ENCODE data around the gene ASB4.

DNA sequence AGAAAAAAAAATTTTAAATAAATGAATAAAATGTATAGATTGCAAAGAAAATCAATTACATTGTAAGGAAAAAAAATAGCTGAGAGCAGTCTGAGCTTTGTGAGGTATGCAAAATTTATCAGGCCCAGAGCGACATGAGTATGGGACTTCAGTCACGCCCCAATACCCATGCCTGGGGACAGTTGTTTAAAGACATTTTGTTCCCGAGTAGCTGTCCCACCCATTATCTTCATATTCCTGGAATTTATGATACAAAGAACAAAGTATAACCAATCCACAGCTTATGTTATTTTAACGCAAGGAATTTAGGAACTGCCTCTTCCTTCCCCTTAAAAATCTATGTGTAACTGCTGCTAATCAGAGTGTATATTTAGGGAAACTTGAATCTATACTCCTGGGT is 49.3 kb upstream of the ASB4 start:
- TF ChIP-seq EZH2 (IDR thresholded peaks at IDR 0.05) = no peak
- TF ChIP-seq POLR2AphosphoS5 (IDR thresholded peaks at IDR 0.05; ENCODE audit: borderline replicate concordance, low read depth, low read length) = no peak
- TF ChIP-seq FOXP2 (optimal IDR thresholded peaks at IDR 0.05; ENCODE audit: control extremely low read depth, extremely low read length, insufficient read depth) = no peak

All from SK-N-MC (cell line).